SK-N-SH (cell line): Measurements from ENCODE around the gene EXOC6B. TPM values are rescaled to one million over a fixed set of nuclear protein-coding genes. Genes with fewer than 3 reads are reported as not detected.
"Not testable (repeated sequence)": the region's sequence is repeated elsewhere in the genome, so short reads cannot be mapped to it uniquely, and the experiment has no call there.

Experiments
- CTCF ChIA-PET: fragments of 300-600, 350-600 bp; formaldehyde crosslinking; extraction: SDS; loops from one replicate; lab custom pipeline; 2021; lab: Yijun Ruan, JAX
- POLR2A ChIA-PET: fragments of 350-600 bp; sonication (Branson Sonifier 250); formaldehyde crosslinking; extraction: SDS; loops from one replicate; lab custom pipeline; 2020; ENCODE audit warnings: antibody characterized with exemption, inconsistent platforms; lab: Yijun Ruan, JAX
- DNase-seq: peaks from one replicate; pipeline ENCODE4 v3.0.0; 2012
- H2AFZ ChIP-seq: fragments of 200-600 bp; sonication (generic); 2 replicates; pipeline ENCODE4 v1.8.1; 2016; ENCODE audit warnings: antibody characterized with exemption, mild to moderate bottlenecking, low read depth
- H3F3A ChIP-seq: fragments of 200-600 bp; sonication (generic); replicated peaks from 2 replicates; pipeline ENCODE3; 2016; ENCODE audit warnings: antibody characterized with exemption, mild to moderate bottlenecking; ENCODE audit not compliant: insufficient read depth
- H3K27ac ChIP-seq, 2 experiments: fragments of 200-500 bp in 1 of 2; fragments of 200-600 bp in 1 of 2; sonication (Bioruptor generic) in 1 of 2; sonication (generic), shearing (Covaris generic) in 1 of 2; 2 replicates each; pipeline versions ENCODE4 v1.5.1 to v1.6.1; 2014 to 2016; ENCODE audit warnings: low read depth in 2 of 2, inconsistent platforms in 1 of 2, low read length in 1 of 2, mild to moderate bottlenecking in 1 of 2, mixed read lengths in 1 of 2
- H3K27me3 ChIP-seq: fragments of 200-600 bp; sonication (generic), shearing (Covaris generic); 2 replicates; pipeline ENCODE4 v1.6.1; 2016; ENCODE audit warnings: mixed run types; ENCODE audit not compliant: insufficient read depth
- H3K36me3 ChIP-seq, 2 experiments: fragments of 200-500 bp in 1 of 2; fragments of 200-600 bp in 1 of 2; sonication (Bioruptor generic) in 1 of 2; sonication (generic) in 1 of 2; replicated peaks in 1 of 2; 2 replicates each; pipeline versions ENCODE3 to v1.5.1; 2014 to 2016; ENCODE audit warnings: low read length in 1 of 2, mild to moderate bottlenecking in 1 of 2; ENCODE audit not compliant: insufficient read depth in 2 of 2, control insufficient read depth in 1 of 2
- H3K4me1 ChIP-seq, 2 experiments: fragments of 200-500 bp in 1 of 2; fragments of 200-600 bp in 1 of 2; sonication (Bioruptor generic) in 1 of 2; sonication (generic), shearing (Covaris generic) in 1 of 2; 2 replicates each; pipeline versions ENCODE4 v1.5.1 to v1.6.1; 2014 to 2016; ENCODE audit warnings: low read depth in 1 of 2, low read length in 1 of 2, mixed run types in 1 of 2; ENCODE audit not compliant: insufficient read depth in 2 of 2, control insufficient read depth in 1 of 2
- H3K4me2 ChIP-seq: fragments of 200-600 bp; sonication (generic), shearing (Covaris generic); 2 replicates; pipeline ENCODE4 v1.6.1; 2017; ENCODE audit warnings: mixed run types
- H3K4me3 ChIP-seq, 2 experiments: fragments of 200-500 bp in 1 of 2; fragments of 200-600 bp in 1 of 2; sonication (Bioruptor generic) in 1 of 2; sonication (generic), shearing (Covaris generic) in 1 of 2; 2 replicates each; pipeline versions ENCODE4 v1.5.1 to v1.8.1; 2014 to 2016; ENCODE audit warnings: low read depth in 2 of 2, inconsistent platforms in 1 of 2, low read length in 1 of 2, mild to moderate bottlenecking in 1 of 2, mixed read lengths in 1 of 2, moderate library complexity in 1 of 2
- H3K79me2 ChIP-seq: fragments of 200-600 bp; sonication (generic); 2 replicates; pipeline ENCODE4 v1.8.1; 2017; ENCODE audit warnings: mild to moderate bottlenecking; ENCODE audit not compliant: insufficient read depth
- H3K9ac ChIP-seq: fragments of 200-600 bp; sonication (generic); 2 replicates; pipeline ENCODE4 v1.6.1; 2017; ENCODE audit warnings: mixed run types
- H3K9me2 ChIP-seq: fragments of 200-600 bp; sonication (generic); 2 replicates; pipeline ENCODE4 v1.6.1; 2017; ENCODE audit warnings: mixed run types
- H3K9me3 ChIP-seq: fragments of 200-600 bp; sonication (generic); 2 replicates; pipeline ENCODE4 v1.6.1; 2017; ENCODE audit warnings: mixed run types, mild to moderate bottlenecking, moderate library complexity
- H4K20me1 ChIP-seq: fragments of 200-600 bp; sonication (generic); 2 replicates; pipeline ENCODE4 v1.6.1; 2017; ENCODE audit warnings: mild to moderate bottlenecking, mixed run types; ENCODE audit not compliant: insufficient read depth
- ELF1 ChIP-seq: IDR thresholded peaks from 2 replicates; pipeline ENCODE4 v1.4.0; 2012
- FOSL2 ChIP-seq: IDR thresholded peaks from 2 replicates; pipeline ENCODE4 v1.4.0; 2012; ENCODE audit warnings: low read depth, mild to moderate bottlenecking, moderate library complexity, borderline replicate concordance
- FOXM1 ChIP-seq: IDR thresholded peaks from 2 replicates; pipeline ENCODE4 v1.4.0; 2012; ENCODE audit warnings: low read depth, mild to moderate bottlenecking
- MAX ChIP-seq: IDR thresholded peaks from 2 replicates; pipeline ENCODE4 v1.4.0; 2012; ENCODE audit warnings: low read depth
- PBX3 ChIP-seq: IDR thresholded peaks from 2 replicates; pipeline ENCODE4; 2012
- SMC3 ChIP-seq: IDR thresholded peaks from 2 replicates; pipeline ENCODE4 v1.6.1; 2012; ENCODE audit warnings: low read depth, low read length, improper control_type of control experiment
- TAF1 ChIP-seq: IDR thresholded peaks from 2 replicates; pipeline ENCODE4 v1.6.1; 2012; ENCODE audit warnings: low read depth, mild to moderate bottlenecking, low read length, moderate library complexity, borderline replicate concordance
- ZBTB33 ChIP-seq: IDR thresholded peaks from 2 replicates; pipeline ENCODE4 v1.4.0; 2012; ENCODE audit warnings: low read depth, borderline replicate concordance
- WGBS: methylation state at CpG from one replicate; pipeline ENCODE4 v1.1.6; 2017; ENCODE audit warnings: low lambda C conversion rate; 5-methylcytosine and 5-hydroxymethylcytosine counted together
- polyA plus RNA-seq, 3 experiments: library from polyadenylated mRNA; depleted of rRNA; stranded (reverse); fragments of >200 nt; gene quantifications; 2 replicates each; pipeline ENCODE4 v1.2.3, GENCODE V29; 2012

Gene EXOC6B
- polyA plus RNA-seq, 1 of the 3 experiments (the other 2 are of a cell fraction): 7.4 TPM

DNA sequence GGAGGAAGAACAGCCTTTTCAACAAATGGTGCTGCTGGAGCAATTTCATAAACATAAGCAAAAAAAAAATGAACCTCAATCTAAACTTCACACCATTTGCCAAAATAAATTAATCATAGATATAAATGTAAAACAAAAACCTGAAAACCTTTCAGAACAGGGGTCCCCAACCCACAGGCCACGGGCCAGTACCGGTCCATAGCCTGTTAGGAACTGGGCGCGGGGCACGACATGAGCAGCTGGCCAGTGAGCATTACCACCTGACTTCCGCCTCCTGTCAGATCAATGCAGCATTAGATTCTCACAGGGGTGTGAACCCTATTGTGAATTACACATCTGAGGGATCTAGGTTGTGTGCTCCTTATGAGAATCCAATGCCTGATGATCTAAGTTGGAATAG lies 176.0 kb downstream of the EXOC6B start:
- no peaks in the 10 kb centered on the region for H4K20me1 ChIP-seq
- POLR2A ChIA-PET: no interaction called here
- H3K27ac ChIP-seq: no peak overlapping the region
- no peak overlapping the region for H3K4me2 ChIP-seq
- H3K79me2 ChIP-seq: no peaks in the 10 kb centered on the region
- H3K9ac ChIP-seq: no peak overlapping the region
- no peak for DNase-seq
- no peaks in the 10 kb centered on the region for H3K36me3 ChIP-seq
- no peaks in the 10 kb centered on the region; a peak in 1 of 4 replicates for H3K4me1 ChIP-seq
- no peaks in the 10 kb centered on the region for H3K9me3 ChIP-seq
- CTCF ChIA-PET: interaction anchor here (1.4 kb wide), 1 partner anchor 21 kb away, joined by 3 read pairs; no protein-coding TSS in a partner anchor
- no peaks in the 10 kb centered on the region for H3K9me2 ChIP-seq
- no peaks in the 10 kb centered on the region for H3K27me3 ChIP-seq
- WGBS: 96% methylated on average over 6 of the region's 6 CpGs
- H3K4me3 ChIP-seq: no peak overlapping the region
- no peak overlapping the region for H2AFZ ChIP-seq
- TF ChIP-seq MAX (no peak), SMC3 (no peak), ELF1 (no peak), FOXM1 (no peak), TAF1 (no peak), PBX3 (no peak), ZBTB33 (no peak), FOSL2 (no peak)
- peaks cover 8% of the 10 kb centered on the region for H3F3A ChIP-seq

DNA sequence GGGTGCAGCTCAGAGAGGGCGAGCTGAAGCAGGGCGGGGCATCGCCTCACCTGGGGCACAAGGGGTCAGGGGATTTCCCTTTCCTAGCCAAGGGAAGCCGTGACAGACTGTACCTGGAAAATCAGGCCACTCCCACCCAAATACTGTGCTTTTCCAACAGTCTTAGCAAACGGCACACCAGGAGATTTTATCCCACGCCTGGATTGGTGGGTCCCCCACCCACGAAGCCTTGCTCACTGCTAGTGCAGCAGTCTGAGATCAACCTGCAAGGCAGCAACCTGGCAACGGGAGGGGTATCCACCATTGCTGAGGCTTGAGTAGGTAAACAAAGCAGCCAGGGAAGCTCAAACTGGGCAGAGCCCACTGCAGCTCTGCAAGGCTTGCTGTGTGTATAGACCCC lies 184.6 kb downstream of the EXOC6B start:
- DNase-seq, H3K9me2 ChIP-seq, H3K4me3 ChIP-seq, CTCF ChIA-PET, H3F3A ChIP-seq, H3K9me3 ChIP-seq, H4K20me1 ChIP-seq, POLR2A ChIA-PET, H3K79me2 ChIP-seq, H3K27me3 ChIP-seq, H3K27ac ChIP-seq, H3K4me1 ChIP-seq, H3K9ac ChIP-seq, H3K36me3 ChIP-seq, H3K4me2 ChIP-seq, H2AFZ ChIP-seq: not testable (repeated sequence)
- 78% methylated on average over 8 of the region's 8 CpGs for WGBS
